ENCODE measurements around the gene PDE4D. TPM values are rescaled to one million over a fixed set of nuclear protein-coding genes. Genes with fewer than 3 reads are reported as not detected.

Gene PDE4D
- total and polyA plus RNA-seq, 2 donors (not counting 3 experiments of a cell fraction or from before 2014, with no cell fraction given) = 34.5 to 51.2 TPM

DNA sequence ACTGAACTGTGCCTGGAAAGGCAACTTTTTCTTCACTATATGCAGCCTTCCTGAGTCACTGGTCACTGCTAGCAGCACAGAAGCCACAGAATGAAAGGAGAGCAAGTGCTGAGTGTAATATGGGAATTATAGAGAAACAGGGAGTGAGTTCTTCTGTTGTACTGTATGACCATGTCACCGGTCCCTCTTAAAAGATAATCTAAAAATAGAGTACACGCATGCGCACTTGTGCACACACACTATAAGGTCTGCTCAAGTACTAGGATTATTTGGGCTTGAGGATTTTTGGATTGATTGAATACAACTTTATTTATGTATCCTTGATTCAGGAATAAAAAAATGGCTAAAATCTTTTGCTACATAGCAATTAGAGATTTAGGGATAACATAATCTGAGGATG, 571.9 kb downstream of the PDE4D start:
- Histone ChIP-seq H3K9me3 (replicated peaks; ENCODE audit: control insufficient read depth, insufficient read depth, low read length) (no peaks in the 10 kb centered on the region), H3K4me3 (replicated peaks in 1 of 3; ENCODE audit: insufficient read depth in 1 of 3, low read depth in 1 of 3, low read length in 3 of 3) (no peak overlapping the region), H3K27me3 (ENCODE audit: control insufficient read depth in 2 of 2, insufficient read depth in 2 of 2, low read length in 2 of 2) (peaks cover 3 to 6% of the 10 kb centered on the region in 2 experiments), H3K9ac (replicated peaks; ENCODE audit: extremely low read depth, insufficient read depth, low read length) (no peak overlapping the region), H3K27ac (ENCODE audit: insufficient read depth, low read depth, low read length) (no peak overlapping the region), H3K79me2 (ENCODE audit: control insufficient read depth, insufficient read depth, low read length) (no peaks in the 10 kb centered on the region), H3K36me3 (ENCODE audit: control insufficient read depth in 2 of 2, extremely low read depth in 1 of 2, insufficient read depth in 2 of 2, low read length in 2 of 2) (no peaks in the 10 kb centered on the region), H3K4me2 (ENCODE audit: insufficient read depth, low read length) (no peak overlapping the region), H3K9me1 (replicated peaks; ENCODE audit: control insufficient read depth, extremely low read depth, insufficient read depth, low read length) (no peaks in the 10 kb centered on the region), H2AFZ (ENCODE audit: low read depth, low read length) (no peak overlapping the region), H4K20me1 (replicated peaks; ENCODE audit: control insufficient read depth, extremely low read depth, insufficient read depth, low read length) (no peaks in the 10 kb centered on the region), H3K4me1 (ENCODE audit: control insufficient read depth, extremely low read depth, insufficient read depth, low read length) (no peaks in the 10 kb centered on the region)
- TF ChIP-seq JUN (IDR thresholded peaks at IDR 0.05; ENCODE audit: borderline replicate concordance, insufficient read depth, insufficient read length, low read depth) (no peak), EZH2 (IDR thresholded peaks at IDR 0.05; ENCODE audit: borderline replicate concordance, low read depth, low read length, severe bottlenecking) (no peak), POLR2AphosphoS5 (IDR thresholded peaks at IDR 0.05; ENCODE audit: insufficient read depth, low read depth, low read length) (no peak), GATA2 (IDR thresholded peaks at IDR 0.05; ENCODE audit: insufficient read depth, insufficient read length, low read depth, low read length) (no peak), POLR2A (IDR thresholded peaks at IDR 0.05; ENCODE audit: low read depth, low read length) (no peak), MYC (IDR thresholded peaks at IDR 0.05; ENCODE audit: low read depth, low read length) (no peak), FOS (IDR thresholded peaks at IDR 0.05; ENCODE audit: borderline replicate concordance, insufficient read depth, low read length) (no peak)
- TF ChIP-seq, protein P1, sequence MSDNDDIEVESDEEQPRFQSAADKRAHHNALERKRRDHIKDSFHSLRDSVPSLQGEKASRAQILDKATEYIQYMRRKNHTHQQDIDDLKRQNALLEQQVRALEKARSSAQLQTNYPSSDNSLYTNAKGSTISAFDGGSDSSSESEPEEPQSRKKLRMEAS (IDR thresholded peaks at IDR 0.05; ENCODE audit: insufficient read depth, insufficient read length) = no peak
- TF ChIP-seq, protein P2, sequence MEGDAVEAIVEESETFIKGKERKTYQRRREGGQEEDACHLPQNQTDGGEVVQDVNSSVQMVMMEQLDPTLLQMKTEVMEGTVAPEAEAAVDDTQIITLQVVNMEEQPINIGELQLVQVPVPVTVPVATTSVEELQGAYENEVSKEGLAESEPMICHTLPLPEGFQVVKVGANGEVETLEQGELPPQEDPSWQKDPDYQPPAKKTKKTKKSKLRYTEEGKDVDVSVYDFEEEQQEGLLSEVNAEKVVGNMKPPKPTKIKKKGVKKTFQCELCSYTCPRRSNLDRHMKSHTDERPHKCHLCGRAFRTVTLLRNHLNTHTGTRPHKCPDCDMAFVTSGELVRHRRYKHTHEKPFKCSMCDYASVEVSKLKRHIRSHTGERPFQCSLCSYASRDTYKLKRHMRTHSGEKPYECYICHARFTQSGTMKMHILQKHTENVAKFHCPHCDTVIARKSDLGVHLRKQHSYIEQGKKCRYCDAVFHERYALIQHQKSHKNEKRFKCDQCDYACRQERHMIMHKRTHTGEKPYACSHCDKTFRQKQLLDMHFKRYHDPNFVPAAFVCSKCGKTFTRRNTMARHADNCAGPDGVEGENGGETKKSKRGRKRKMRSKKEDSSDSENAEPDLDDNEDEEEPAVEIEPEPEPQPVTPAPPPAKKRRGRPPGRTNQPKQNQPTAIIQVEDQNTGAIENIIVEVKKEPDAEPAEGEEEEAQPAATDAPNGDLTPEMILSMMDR (IDR thresholded peaks at IDR 0.05; ENCODE audit: extremely low read depth in 1 of 2, insufficient read depth in 1 of 2, low read depth in 1 of 2, low read length in 2 of 2) = no peak
- dilution Hi-C loops (cut with MboI; ENCODE audit: extremely low pct_ligation_motif_present, low sequenced_read_pairs) (no loop called here), intact Hi-C loops (cut with micrococcal nuclease) (no loop called here)
- DNase-seq (ENCODE audit: low read depth, low spot score) (no peak), FAIRE-seq (no peak)
- no TSS peak for BruUV-seq (replicated peaks)
- ChIA-PET CTCF (no interaction called here), POLR2A (no interaction called here)

Measured in endothelial cell of umbilical vein (primary cell).